CD4-positive, alpha-beta T cell treated with Interleukin-17A for 1 hour (primary cell): ENCODE measurements around the gene ACKR1.

Experiments
- DNase-seq: peaks from one replicate; pipeline ENCODE4 v3.0.0-alpha.2; 2020

Gene ACKR1, protein sequence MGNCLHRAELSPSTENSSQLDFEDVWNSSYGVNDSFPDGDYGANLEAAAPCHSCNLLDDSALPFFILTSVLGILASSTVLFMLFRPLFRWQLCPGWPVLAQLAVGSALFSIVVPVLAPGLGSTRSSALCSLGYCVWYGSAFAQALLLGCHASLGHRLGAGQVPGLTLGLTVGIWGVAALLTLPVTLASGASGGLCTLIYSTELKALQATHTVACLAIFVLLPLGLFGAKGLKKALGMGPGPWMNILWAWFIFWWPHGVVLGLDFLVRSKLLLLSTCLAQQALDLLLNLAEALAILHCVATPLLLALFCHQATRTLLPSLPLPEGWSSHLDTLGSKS

DNA sequence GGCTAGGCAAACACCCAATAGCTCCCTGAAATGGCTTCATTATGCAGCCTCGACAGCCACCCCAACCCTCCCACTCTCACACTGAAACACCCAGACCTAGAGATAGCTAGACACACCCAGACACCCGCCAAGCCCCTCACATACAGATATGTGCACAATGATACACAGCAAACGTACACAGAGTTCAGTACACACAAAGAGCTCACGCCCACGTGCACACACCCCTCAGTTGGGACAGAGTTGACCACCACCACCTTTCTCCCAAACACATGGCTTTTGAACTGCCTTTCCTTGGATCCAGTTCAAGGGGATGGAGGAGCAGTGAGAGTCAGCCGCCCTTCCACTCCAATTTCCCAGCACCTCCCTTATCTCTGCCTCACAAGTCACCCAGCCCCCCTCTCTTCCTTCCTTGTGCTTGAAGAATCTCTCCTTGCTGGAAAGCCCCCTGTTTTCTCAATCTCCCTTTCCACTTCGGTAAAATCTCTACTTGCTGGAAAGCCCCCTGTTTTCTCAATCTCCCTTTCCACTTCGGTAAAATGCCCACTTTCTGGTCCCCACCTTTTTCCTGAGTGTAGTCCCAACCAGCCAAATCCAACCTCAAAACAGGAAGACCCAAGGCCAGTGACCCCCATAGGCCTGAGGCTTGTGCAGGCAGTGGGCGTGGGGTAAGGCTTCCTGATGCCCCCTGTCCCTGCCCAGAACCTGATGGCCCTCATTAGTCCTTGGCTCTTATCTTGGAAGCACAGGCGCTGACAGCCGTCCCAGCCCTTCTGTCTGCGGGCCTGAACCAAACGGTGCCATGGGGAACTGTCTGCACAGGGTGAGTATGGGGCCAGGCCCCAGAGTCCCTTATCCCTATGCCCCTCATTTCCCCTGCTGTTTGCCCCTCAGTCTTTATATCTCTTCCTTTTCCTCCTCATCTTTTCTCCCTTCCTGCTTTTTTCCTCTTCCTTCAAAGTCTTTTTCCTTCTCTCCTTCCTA is at the start of gene ACKR1:
Gene ACKR1, plus strand, starts transcription at position 715 of the 981 bp plus-strand sequence. Its CDS starts 85 bp downstream, at position 800.
- DNase-seq: no peak

DNA sequence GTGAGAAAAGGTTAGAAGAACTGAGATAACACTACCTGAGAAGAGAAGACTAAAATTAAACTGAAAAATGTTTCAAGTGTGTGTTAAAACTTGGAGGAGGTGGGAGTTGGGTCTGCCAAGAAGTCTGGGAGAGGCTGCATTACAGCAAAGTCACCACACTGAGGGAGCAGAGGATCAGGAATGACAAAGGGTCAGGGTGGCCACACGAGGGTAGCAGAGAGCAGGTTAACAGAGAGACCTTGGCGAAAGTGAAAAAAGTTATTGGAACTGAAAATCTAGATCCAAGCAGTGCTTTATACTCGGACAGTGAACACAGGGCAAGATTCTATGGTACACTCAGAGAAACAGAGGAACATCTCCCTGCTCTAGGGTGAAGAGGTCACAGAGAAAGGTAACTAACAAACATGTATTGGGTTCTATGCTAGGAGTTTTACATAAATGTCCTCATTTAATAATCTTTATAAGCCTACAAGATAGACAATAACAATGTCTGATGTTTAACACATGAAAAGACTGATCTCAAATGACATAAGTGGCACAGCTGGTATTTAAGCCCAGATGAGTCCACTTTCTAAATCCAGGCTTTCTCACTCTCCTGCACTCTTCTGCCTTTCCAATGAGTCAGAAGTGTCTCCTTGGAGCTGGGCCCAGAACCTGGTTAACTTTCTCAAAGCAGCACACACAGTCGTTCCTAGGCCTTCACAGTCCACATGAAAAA is 43.5 kb upstream of the ACKR1 start:
- DNase-seq: peak; percentile 63

DNA sequence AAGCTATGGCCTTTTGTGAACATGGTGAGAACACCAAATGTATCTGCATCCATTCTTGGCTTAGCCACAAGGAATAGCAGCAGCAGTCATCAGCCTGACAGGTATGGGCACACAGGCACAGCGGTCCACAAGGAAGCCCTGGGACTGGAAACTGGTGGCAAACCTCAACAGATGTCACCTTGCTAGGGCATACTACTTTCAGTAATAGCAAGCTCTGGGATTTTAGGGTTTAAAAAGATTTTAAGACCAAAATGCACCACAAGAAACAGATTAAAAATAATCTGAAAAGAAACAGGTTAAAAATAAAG is 43.0 kb upstream of the ACKR1 start:
- DNase-seq: no peak

DNA sequence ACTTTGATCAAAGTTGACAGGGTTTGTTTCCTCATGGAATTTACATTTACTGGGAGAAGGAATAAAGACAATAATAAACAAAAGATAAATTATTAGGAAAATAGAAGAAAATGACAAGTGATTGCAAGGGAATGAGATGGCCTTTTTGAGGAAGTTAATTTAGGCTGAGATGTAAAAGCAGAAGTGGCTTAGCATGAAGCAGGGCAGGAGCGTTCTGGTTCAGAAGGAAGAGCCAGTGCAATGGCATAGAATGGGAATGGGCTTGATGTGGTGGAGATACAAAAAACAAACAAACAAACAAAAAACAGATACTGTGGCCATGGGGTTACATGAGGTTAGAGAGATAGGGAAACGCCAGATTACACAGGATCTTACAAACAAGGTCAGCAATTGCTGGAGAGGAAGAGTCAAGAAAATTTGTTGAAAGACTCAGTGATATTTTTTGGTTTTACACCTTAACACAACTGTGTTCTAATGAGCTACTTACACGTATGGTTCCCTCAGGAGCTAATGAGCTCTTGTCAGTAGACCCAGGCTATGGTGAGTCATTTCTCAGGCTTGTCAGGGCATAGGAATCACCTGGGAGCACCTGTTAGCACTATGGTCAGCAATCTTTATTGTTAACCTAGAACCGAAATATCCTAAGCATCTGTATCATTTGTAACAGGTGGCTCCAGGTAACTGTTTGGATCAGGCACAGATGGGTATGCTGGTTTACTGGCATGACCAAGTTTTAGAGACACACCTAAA is 42.0 kb upstream of the ACKR1 start:
- no peak for DNase-seq

DNA sequence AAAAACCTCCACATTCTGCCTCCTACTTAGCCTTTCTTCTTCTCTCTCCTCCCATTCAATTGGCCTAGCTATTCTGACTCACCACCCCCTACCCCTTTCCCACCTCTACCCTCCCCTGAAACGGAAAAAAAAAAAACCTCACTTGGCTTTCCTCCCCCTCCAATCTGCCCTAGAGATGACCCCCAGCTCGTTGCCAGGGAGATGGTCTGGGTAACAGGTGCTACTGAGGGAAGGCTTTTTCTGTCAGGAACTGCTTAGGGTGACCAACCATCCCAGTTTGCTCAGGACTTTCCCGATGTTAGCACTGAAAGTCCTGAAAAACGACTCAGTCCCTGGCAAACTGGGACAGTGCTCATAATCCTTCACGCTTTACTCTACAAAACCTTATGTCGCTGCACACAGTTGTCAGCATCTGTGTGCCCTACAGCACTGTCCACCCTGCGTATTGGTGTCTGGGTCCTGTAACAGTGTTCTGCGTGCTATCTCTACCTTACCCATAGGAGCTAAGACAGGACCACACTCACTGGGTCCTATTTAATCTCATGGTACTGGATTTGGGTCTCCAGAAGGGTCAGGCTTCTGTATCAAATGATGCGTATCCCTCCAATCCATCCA is 41.0 kb upstream of the ACKR1 start:
- DNase-seq: no peak

GRCh38 chr1:159168043-159168442 is 36.6 kb upstream of the ACKR1 start:
- no peak for DNase-seq

- DNase-seq: no peak
Observed at GRCh38 chr1:159170639-159171038, 34.0 kb upstream of the ACKR1 start.

GRCh38 chr1:159171254-159171687 is 33.4 kb upstream of the ACKR1 start, which contains the start of gene CADM3:
CADM3 (plus strand) TSS chr1:159171615; CDS start chr1:159171766, 151 bp downstream.
- DNase-seq: no peak

DNA sequence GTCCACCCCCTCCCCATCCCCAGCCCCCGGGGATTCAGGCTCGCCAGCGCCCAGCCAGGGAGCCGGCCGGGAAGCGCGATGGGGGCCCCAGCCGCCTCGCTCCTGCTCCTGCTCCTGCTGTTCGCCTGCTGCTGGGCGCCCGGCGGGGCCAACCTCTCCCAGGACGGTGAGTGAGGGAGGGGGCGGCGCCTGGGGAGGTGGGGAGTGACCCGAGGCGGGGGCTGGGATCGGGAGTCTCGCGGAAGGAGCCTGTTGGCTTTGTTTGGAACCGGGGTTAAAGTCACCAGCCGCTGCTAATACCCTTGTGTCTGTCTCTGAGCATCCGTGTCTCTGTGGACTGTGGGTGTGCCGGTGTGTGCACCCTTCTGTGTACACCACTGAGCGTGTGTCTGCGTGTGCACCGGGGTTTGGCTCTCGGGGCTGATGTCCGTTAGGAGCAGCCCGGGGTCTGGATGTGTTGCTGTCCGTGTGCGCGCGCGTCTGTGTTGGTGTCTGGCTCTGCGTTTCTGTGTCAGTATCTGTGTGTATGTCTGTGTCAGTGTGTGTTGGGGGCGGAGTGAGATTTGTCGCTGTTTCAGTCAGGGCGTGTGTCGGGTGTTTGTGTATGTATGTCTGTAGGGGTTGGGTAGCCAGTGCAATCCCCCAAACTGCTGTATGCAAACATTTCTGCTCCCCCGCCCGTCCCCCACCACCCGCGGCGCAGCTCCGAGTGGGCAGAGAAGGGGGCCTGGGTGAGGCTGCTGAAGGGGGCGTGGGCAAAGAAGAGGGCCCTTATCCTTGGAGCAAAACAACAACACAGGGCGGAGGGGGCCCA is 32.8 kb upstream of the ACKR1 start:
- DNase-seq: no peak

- no peak for DNase-seq
Observed at GRCh38 chr1:159172614-159173291, 31.9 kb upstream of the ACKR1 start.

DNA sequence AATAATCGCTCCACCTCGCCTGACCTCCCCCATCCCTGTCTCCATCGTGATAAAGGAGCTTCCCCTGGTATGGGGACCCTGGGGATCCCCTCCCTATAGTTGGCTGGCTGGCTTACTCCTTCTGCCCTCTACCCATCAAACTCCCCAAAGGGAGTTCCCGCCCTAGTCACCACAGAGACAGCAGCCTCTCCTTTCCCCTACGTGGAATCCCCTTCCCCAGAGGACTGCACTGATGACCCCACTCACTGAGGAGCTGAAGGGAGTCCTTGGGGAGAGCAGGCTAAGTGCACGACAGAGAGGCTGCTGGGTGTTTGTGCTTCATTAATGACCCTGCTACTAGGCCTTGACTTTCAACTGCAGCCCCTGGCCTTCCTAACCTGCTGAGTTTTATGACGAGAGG is 31.4 kb upstream of the ACKR1 start:
- no peak for DNase-seq

DNA sequence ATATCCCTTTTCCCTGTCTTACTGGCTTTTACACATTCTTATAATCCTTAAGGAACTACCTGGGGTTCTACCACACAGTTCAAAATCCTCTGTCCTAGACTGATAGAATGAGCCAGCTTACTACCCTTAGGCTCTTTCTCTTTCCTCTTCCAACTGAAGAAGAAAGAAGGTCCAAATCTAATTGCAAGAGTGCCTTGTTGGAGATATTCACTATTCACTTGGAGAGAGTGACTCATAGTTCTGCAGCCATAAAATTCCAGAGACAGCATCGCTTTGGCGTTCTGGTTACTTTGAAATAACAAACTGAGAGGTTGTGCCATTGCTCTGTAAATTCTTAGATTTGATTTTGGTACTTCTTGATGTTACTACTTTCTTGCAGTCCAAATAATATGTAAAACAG is 29.1 kb upstream of the ACKR1 start:
- DNase-seq: no peak

DNA sequence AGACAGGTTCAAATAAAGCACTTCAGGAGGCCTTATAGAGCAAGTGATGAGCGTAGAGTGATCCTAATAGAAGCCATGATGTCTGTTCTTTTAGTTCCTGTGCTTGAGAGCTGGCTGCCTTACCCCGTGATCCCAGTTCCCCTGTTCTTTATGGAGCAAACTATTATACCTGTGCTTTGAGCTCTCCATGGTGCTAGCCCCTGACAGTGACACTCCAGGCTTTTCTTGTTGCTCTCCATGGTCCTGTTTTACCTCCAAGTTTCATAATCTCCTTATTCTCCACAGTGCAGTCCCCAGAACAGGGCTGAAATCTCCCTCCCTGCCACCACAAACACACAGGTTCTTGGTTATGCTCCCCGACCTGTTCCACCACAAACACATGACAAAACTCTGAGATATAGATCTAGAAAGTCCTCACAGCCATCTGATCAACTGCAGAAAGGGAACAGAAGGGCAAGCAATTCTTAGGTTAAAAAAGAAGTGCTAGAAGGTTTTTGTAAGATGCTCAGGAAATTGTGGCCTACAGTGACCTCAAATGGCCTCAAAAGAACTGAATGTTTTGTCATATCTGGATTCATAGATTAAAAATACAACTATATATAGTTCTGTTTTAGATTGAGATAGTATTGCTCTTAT is 27.3 kb upstream of the ACKR1 start:
- peak; percentile 24 for DNase-seq

DNA sequence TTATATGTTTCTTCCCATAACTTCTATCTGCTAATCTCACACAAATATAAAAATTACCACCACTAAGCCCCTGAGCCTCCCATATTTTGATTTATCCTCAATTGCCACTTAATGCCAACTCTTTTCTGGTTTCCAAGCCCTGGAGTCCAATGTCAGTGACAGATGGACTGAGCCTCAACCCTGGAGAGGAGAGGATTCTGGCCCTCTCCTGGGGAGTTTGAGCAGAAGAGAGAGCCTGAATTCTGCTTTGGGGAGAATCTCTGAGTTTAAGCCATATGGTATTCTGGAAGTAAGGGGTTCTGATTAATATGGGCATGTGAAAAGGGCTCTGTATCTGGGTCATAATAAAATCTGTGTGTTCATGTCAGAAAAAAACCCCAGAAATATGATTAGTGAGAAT is 24.8 kb upstream of the ACKR1 start:
- no peak for DNase-seq

DNA sequence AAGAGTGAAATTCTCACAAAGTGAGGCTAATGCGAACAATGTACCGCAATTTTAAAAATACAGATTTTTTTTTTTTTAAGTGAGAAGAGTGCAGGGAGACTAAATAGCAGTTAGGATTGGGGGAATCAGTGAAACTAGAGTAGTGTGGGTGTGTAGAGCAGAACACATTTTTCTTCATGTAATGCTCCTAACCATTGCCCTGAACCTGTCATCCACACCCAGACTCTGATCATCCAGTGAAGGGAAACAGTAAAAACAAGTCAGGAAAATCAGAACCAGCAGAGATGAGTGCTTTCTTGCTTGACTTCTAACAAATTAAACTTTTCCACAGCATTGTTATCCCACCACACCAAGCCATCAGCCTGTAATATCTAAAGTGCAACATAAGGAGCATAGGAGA is 24.2 kb upstream of the ACKR1 start:
- no peak for DNase-seq

DNA sequence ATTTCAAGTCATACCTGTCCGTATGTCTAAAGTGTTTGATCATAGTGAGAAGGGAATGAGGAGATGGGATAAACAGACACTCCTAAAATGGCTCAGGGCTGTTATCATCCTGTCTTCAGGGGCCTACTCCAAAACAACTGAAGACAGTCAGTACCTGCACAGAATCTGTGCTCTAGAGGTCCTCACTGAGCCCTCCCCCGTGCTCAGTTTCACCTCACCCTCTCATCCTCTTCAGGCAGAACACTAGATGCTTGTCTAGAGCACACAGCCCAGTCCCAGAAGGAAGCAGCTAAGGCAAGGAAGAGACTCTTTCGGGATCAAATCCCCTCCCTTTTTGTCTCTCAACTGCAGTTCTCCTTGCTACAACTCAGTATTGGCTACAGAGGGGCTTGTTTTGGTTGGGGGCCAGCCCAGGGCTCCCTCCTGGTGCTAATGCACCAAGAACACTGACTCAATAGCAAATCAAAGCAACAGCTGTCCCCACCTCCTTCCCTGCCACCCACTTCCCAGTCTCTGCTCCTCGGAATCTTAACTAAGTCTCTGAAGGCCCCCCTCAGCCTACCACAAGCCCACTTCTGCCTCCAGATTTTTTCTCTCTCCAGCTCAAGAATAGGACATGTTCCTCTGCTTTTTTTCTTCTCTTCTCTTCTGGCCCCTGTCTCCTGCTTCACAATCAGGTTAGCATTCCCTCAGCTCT is 23.2 kb upstream of the ACKR1 start:
- no peak for DNase-seq

GRCh38 chr1:159184201-159184600 is 20.5 kb upstream of the ACKR1 start:
- DNase-seq: no peak

DNA sequence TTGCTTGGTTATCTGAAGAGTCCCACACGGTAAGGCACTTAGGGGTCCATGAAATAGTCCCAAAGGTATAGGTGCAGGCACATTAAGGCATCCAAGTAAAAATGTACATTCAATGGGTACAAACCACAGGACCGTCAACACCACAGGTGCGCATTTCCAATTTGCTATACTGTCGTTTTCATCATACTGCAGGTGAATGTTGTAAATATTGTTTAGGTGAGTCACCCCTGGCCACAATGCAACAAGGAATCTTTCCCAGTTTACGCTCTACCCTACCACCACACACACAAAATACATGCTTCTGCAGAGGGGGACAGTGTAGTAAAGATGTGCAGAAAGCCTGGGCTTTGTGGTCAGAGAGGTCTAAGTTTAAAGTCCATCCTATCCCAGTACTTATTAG is 19.6 kb upstream of the ACKR1 start:
- DNase-seq: no peak

- DNase-seq: no peak
Observed at GRCh38 chr1:159187033-159187432, 17.6 kb upstream of the ACKR1 start.
